ENCODE measurements around the gene COL6A1. TPM values are rescaled to one million over a fixed set of nuclear protein-coding genes. Genes with fewer than 3 reads are reported as not detected.

Gene COL6A1
- polyA plus RNA-seq, 1 of the 3 experiments (the other 2 are of a cell fraction), result 107 TPM

DNA sequence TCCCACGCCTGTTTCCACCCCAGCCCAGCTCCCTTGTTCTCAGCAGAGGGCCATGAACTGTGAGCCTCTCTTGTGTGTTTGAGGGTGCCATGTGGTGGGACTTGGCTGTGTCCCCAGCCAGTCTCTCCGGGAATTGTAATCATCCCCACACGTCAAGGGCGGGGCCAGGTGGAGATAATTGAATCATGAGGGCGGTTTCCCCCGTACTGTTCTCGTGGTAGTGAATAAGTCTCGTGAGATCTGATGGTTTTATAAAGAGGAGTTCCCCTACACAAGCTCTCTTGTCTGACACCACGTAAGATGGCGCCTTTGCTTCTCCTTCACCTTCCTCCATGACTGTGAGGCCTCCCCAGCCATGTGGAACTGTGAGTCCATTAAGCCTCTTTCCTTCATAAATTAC lies 59.1 kb downstream of the COL6A1 start:
- Histone ChIP-seq H3K9me2 (no peaks in the 10 kb centered on the region), H3K9me3 (no peaks in the 10 kb centered on the region), H4K20me1 (ENCODE audit: insufficient read depth) (no peaks in the 10 kb centered on the region), H3K4me2 (no peak overlapping the region), H2AFZ (ENCODE audit: low read depth) (no peak overlapping the region), H3K9ac (no peak overlapping the region), H3K36me3 (replicated peaks in 1 of 2; ENCODE audit: control insufficient read depth in 1 of 2, insufficient read depth in 2 of 2, low read length in 1 of 2) (no peaks in the 10 kb centered on the region), H3K4me3 (ENCODE audit: low read depth in 2 of 2, low read length in 1 of 2) (no peak overlapping the region), H3K27ac (ENCODE audit: low read depth in 2 of 2, low read length in 1 of 2) (no peak overlapping the region), H3K4me1 (ENCODE audit: control insufficient read depth in 1 of 2, insufficient read depth in 2 of 2, low read depth in 1 of 2, low read length in 1 of 2) (peaks cover 0 to 9% of the 10 kb centered on the region in 2 experiments; a peak in 3 of 4 replicates), H3F3A (replicated peaks; ENCODE audit: insufficient read depth) (peaks cover 7% of the 10 kb centered on the region), H3K27me3 (ENCODE audit: insufficient read depth) (no peaks in the 10 kb centered on the region), H3K79me2 (ENCODE audit: insufficient read depth) (no peaks in the 10 kb centered on the region)
- no peak for DNase-seq
- no peak for TF ChIP-seq RXRA (IDR thresholded peaks at IDR 0.05; ENCODE audit: borderline replicate concordance, low read depth)
- TF ChIP-seq, protein P1, sequence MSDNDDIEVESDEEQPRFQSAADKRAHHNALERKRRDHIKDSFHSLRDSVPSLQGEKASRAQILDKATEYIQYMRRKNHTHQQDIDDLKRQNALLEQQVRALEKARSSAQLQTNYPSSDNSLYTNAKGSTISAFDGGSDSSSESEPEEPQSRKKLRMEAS (IDR thresholded peaks at IDR 0.05; ENCODE audit: low read depth), result no peak
- ChIA-PET POLR2A (interaction anchor here (0.9 kb wide), 1 partner anchor 59 kb away, joined by 3 read pairs; the partner anchor contains the start of gene COL6A1), CTCF (no interaction called here)
- 78% methylated on average over 10 of the region's 10 CpGs for WGBS (ENCODE audit: low lambda C conversion rate)

DNA sequence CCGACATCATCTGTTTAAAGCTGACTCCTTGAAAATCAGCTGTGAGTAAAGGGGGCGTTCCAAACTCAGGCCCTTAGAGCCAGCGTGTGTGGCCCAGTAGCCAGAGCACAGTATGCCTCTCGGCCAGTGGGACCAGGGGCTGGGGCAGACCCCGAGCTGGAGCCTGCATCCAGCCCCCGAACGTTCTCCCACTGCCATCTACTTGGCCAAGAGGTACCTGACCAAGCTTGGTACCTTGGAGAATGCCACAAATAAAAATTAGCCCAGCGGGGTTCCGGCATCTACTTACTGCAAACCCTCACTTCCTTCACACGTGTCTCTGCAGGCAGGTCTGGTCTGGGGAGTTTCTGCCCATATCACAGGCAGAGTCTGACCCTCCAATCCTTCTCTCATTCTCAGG lies 59.6 kb downstream of the COL6A1 start:
- WGBS (ENCODE audit: low lambda C conversion rate), result 94% methylated on average over 8 of the region's 10 CpGs
- no peak overlapping the region for H3K9ac ChIP-seq
- H3K4me2 ChIP-seq, result no peak overlapping the region
- H3K36me3 ChIP-seq (replicated peaks in 1 of 2; ENCODE audit: control insufficient read depth in 1 of 2, insufficient read depth in 2 of 2, low read length in 1 of 2), result no peaks in the 10 kb centered on the region
- no peak for DNase-seq
- peaks cover 11% of the 10 kb centered on the region for H3F3A ChIP-seq (replicated peaks; ENCODE audit: insufficient read depth)
- POLR2A ChIA-PET, result no interaction called here
- H3K27me3 ChIP-seq (ENCODE audit: insufficient read depth), result no peaks in the 10 kb centered on the region
- no peaks in the 10 kb centered on the region for H3K9me2 ChIP-seq
- H3K27ac ChIP-seq (ENCODE audit: low read depth in 2 of 2, low read length in 1 of 2), result no peak overlapping the region
- no peak for TF ChIP-seq JUND (IDR thresholded peaks at IDR 0.05)
- TF ChIP-seq MEF2A (IDR thresholded peaks at IDR 0.05; ENCODE audit: borderline replicate concordance, low read depth), result no peak
- TF ChIP-seq FOXJ3 (CRISPR knock-in tag; IDR thresholded peaks at IDR 0.05), result no peak
- no peak overlapping the region for H2AFZ ChIP-seq (ENCODE audit: low read depth)
- CTCF ChIA-PET, result no interaction called here
- H4K20me1 ChIP-seq (ENCODE audit: insufficient read depth), result no peaks in the 10 kb centered on the region
- no peaks in the 10 kb centered on the region for H3K9me3 ChIP-seq
- no peak overlapping the region for H3K4me3 ChIP-seq (ENCODE audit: low read depth in 2 of 2, low read length in 1 of 2)
- H3K4me1 ChIP-seq (ENCODE audit: control insufficient read depth in 1 of 2, insufficient read depth in 2 of 2, low read depth in 1 of 2, low read length in 1 of 2), result peaks cover 0 to 9% of the 10 kb centered on the region in 2 experiments; a peak in 3 of 4 replicates
- no peaks in the 10 kb centered on the region for H3K79me2 ChIP-seq (ENCODE audit: insufficient read depth)

DNA sequence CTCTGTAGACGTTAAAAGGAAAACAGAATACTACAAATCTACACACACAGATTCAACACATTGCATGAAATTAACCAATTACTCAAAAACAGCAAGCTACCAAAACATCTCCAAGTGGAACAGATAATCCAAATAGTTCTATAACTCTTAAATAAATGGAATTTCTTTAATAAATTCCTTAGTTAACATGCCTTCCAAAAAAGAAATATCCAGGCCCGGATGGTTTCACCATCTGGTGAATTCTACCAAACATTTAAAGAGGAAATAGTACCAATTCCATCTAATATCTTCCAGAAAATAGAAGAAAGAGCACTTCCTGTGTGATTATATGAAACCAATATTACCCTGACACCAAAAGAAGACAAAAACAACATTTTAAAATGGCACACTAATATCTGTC lies 63.6 kb downstream of the COL6A1 start:
- no peak overlapping the region for H2AFZ ChIP-seq (ENCODE audit: low read depth)
- H3K27ac ChIP-seq (ENCODE audit: low read depth in 2 of 2, low read length in 1 of 2), result no peak overlapping the region
- no peaks in the 10 kb centered on the region for H3K27me3 ChIP-seq (ENCODE audit: insufficient read depth)
- ChIA-PET CTCF (interaction anchor here (0.7 kb wide), 1 partner anchor 20 kb away, joined by 3 read pairs; no protein-coding TSS in a partner anchor), POLR2A (no interaction called here)
- peaks cover 17% of the 10 kb centered on the region for H3F3A ChIP-seq (replicated peaks; ENCODE audit: insufficient read depth)
- no peak overlapping the region for H3K9ac ChIP-seq
- no peaks in the 10 kb centered on the region for H4K20me1 ChIP-seq (ENCODE audit: insufficient read depth)
- no peaks in the 10 kb centered on the region for H3K79me2 ChIP-seq (ENCODE audit: insufficient read depth)
- H3K4me1 ChIP-seq (ENCODE audit: control insufficient read depth in 1 of 2, insufficient read depth in 2 of 2, low read depth in 1 of 2, low read length in 1 of 2), result no peaks in the 10 kb centered on the region; a peak in 1 of 4 replicates
- WGBS (ENCODE audit: low lambda C conversion rate), result 53% methylated on average over 2 of the region's 2 CpGs
- H3K36me3 ChIP-seq (replicated peaks in 1 of 2; ENCODE audit: control insufficient read depth in 1 of 2, insufficient read depth in 2 of 2, low read length in 1 of 2), result no peaks in the 10 kb centered on the region
- H3K4me2 ChIP-seq, result no peak overlapping the region
- no peaks in the 10 kb centered on the region for H3K9me3 ChIP-seq
- no peaks in the 10 kb centered on the region for H3K9me2 ChIP-seq
- H3K4me3 ChIP-seq (ENCODE audit: low read depth in 2 of 2, low read length in 1 of 2), result no peak overlapping the region
- DNase-seq, result no peak
- TF ChIP-seq GATA2 (CRISPR knock-in tag; IDR thresholded peaks at IDR 0.05) (no peak), TCF12 (IDR thresholded peaks at IDR 0.05) (no peak), FOXJ3 (CRISPR knock-in tag; IDR thresholded peaks at IDR 0.05) (no peak), NFIC (IDR thresholded peaks at IDR 0.05; ENCODE audit: borderline replicate concordance) (no peak), EZH2phosphoT487 (IDR thresholded peaks at IDR 0.05; ENCODE audit: borderline replicate concordance, low read depth) (no peak), SIN3A (IDR thresholded peaks at IDR 0.05; ENCODE audit: borderline replicate concordance, low read depth, low read length) (no peak), TAF1 (IDR thresholded peaks at IDR 0.05; ENCODE audit: borderline replicate concordance, low read depth, low read length) (no peak), GABPA (IDR thresholded peaks at IDR 0.05; ENCODE audit: low read depth) (no peak), MEF2A (IDR thresholded peaks at IDR 0.05; ENCODE audit: borderline replicate concordance, low read depth) (no peak), NRF1 (IDR thresholded peaks at IDR 0.05; ENCODE audit: low read depth, low read length) (no peak), SMC3 (IDR thresholded peaks at IDR 0.05; ENCODE audit: low read depth, low read length) (no peak)
- TF ChIP-seq, protein P2, sequence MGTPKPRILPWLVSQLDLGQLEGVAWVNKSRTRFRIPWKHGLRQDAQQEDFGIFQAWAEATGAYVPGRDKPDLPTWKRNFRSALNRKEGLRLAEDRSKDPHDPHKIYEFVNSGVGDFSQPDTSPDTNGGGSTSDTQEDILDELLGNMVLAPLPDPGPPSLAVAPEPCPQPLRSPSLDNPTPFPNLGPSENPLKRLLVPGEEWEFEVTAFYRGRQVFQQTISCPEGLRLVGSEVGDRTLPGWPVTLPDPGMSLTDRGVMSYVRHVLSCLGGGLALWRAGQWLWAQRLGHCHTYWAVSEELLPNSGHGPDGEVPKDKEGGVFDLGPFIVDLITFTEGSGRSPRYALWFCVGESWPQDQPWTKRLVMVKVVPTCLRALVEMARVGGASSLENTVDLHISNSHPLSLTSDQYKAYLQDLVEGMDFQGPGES (IDR thresholded peaks at IDR 0.05; ENCODE audit: low read depth, low read length), result no peak
- TF ChIP-seq, protein P3, sequence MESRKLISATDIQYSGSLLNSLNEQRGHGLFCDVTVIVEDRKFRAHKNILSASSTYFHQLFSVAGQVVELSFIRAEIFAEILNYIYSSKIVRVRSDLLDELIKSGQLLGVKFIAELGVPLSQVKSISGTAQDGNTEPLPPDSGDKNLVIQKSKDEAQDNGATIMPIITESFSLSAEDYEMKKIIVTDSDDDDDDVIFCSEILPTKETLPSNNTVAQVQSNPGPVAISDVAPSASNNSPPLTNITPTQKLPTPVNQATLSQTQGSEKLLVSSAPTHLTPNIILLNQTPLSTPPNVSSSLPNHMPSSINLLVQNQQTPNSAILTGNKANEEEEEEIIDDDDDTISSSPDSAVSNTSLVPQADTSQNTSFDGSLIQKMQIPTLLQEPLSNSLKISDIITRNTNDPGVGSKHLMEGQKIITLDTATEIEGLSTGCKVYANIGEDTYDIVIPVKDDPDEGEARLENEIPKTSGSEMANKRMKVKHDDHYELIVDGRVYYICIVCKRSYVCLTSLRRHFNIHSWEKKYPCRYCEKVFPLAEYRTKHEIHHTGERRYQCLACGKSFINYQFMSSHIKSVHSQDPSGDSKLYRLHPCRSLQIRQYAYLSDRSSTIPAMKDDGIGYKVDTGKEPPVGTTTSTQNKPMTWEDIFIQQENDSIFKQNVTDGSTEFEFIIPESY (IDR thresholded peaks at IDR 0.05; ENCODE audit: borderline replicate concordance, low read depth), result no peak
